Measurements from ENCODE around the gene PDCD2L. TPM values are rescaled to one million over a fixed set of nuclear protein-coding genes. Genes with fewer than 3 reads are reported as not detected.

PDCD2L gene
- total RNA-seq, 1 donor from 2014 or later = 12.5 TPM

DNA sequence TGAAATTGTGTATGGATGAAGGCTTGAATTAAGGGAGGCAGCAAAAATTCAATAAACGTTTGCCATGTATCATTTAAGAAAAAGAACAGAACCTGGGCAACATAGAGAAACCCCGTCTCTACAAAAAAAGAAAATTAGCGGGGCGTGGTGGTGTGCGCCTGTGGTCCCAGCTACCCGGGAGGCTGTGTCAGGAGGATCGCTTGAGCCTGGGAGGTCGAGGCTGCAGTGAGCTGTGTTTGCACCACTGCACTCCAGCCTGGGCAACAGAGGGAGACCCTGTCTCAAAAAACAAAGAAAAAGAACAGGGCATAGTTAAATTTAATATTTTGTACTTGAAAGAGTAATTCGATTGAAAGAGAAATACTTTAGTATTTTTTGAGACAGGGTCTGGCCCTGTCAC is 25.4 kb downstream of the PDCD2L start:
- peak overlapping the region; percentile 98 for H3K4me3 Mint-ChIP-seq
- H3K9me3 Mint-ChIP-seq = no peaks in the 10 kb centered on the region
- no peak for DNase-seq (ENCODE audit: low spot score in 2 of 2, unreplicated experiment in 2 of 2)
- H3K36me3 Mint-ChIP-seq = peaks cover 11% of the 10 kb centered on the region
- H3K27me3 Mint-ChIP-seq (ENCODE audit: low read depth) = no peaks in the 10 kb centered on the region
- peak overlapping the region; percentile 47 for H3K27ac Mint-ChIP-seq
- peaks cover 27% of the 10 kb centered on the region for H3K4me1 Mint-ChIP-seq
- TF ChIP-seq, protein P1, sequence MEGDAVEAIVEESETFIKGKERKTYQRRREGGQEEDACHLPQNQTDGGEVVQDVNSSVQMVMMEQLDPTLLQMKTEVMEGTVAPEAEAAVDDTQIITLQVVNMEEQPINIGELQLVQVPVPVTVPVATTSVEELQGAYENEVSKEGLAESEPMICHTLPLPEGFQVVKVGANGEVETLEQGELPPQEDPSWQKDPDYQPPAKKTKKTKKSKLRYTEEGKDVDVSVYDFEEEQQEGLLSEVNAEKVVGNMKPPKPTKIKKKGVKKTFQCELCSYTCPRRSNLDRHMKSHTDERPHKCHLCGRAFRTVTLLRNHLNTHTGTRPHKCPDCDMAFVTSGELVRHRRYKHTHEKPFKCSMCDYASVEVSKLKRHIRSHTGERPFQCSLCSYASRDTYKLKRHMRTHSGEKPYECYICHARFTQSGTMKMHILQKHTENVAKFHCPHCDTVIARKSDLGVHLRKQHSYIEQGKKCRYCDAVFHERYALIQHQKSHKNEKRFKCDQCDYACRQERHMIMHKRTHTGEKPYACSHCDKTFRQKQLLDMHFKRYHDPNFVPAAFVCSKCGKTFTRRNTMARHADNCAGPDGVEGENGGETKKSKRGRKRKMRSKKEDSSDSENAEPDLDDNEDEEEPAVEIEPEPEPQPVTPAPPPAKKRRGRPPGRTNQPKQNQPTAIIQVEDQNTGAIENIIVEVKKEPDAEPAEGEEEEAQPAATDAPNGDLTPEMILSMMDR (IDR thresholded peaks at IDR 0.05; ENCODE audit: unreplicated experiment) = no peak

DNA sequence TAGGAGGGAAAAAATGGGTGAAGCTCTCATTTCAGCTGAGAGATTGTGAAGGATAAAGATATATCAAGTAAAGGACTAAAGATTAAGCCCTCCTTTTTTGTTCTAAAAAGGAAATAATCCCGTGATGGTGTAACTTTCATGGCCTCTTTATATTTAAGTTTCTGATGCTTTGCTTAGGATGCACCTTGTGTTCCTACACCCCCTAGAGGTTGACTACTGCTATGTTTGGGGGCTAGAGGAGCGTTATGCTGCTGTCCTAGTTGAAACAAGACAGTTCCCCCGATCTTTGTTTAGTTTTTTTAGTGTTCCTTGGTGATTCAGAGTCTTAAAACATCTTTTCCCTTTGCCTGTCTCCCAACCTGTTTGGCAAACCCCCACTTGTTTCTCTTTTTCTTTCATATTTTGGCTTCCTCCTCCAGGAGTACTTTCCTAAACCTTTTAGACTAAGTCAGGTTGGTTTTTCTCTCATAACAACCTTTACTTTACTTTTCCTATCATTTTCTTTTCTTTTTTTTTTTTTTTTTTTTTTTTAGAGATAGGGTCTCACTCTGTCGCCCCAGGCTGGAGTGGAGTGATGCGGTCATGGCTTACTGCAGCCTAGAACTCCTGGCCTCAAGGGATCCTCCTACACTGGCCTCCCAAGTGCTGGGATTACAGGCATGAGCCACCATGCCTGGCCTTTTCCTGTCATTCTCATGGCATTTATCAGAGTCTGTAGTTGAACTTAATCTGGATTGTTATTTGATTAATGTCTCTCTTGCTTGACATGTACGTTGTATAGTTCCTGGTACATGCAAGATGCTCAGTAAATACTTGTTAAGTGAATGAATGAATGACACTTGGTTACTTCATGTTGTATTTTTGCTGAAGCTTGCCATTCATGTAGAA is 26.8 kb downstream of the PDCD2L start:
- no peaks in the 10 kb centered on the region for H3K9me3 Mint-ChIP-seq
- H3K27me3 Mint-ChIP-seq (ENCODE audit: low read depth) = no peaks in the 10 kb centered on the region
- TF ChIP-seq, protein P1 (IDR thresholded peaks at IDR 0.05; ENCODE audit: unreplicated experiment) = no peak
- peak overlapping the region; percentile 98 for H3K4me3 Mint-ChIP-seq
- no peak for DNase-seq (ENCODE audit: low spot score in 2 of 2, unreplicated experiment in 2 of 2)
- peaks cover 27% of the 10 kb centered on the region for H3K4me1 Mint-ChIP-seq
- peaks cover 16% of the 10 kb centered on the region for H3K36me3 Mint-ChIP-seq
- peak overlapping the region; percentile 72 for H3K27ac Mint-ChIP-seq

DNA sequence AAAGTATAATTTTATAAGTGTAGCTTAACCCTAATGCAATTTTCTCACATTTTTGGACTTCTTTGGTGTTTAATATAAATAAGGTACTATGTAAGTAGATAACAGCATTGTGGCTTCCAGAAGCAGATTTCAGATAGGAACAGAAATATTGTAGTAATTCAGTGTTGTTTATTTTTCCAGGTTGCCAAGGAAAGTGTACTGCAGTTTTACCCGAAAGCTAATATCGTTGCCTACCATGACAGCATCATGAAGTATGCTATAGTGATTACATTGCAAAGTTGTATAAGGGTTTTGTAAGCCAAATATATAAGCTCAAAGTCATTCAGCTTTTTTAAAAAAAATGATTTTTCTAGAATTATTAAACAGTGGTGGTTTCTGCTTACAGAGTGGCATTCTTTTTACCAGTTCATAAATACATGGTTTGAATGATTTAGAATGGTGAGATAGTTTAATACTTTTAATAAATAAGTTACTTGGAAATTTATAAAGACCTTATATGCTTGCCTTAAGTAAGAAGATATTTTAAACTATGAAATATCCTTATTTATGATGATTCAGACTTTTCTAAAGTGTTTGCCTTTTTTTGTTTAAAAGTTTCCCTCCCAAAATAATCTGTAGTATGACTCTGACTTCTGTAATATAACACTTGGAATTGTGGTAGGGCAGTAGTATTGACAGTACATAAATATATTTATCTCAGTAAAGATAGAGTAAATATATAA is 27.6 kb downstream of the PDCD2L start:
- Mint-ChIP-seq H3K36me3 (peaks cover 20% of the 10 kb centered on the region), H3K4me3 (no peak overlapping the region), H3K27ac (no peak overlapping the region), H3K9me3 (no peaks in the 10 kb centered on the region), H3K27me3 (ENCODE audit: low read depth) (no peaks in the 10 kb centered on the region), H3K4me1 (peaks cover 27% of the 10 kb centered on the region)
- no peak for DNase-seq (ENCODE audit: low spot score in 2 of 2, unreplicated experiment in 2 of 2)
- TF ChIP-seq, protein P1 (IDR thresholded peaks at IDR 0.05; ENCODE audit: unreplicated experiment) = no peak

DNA sequence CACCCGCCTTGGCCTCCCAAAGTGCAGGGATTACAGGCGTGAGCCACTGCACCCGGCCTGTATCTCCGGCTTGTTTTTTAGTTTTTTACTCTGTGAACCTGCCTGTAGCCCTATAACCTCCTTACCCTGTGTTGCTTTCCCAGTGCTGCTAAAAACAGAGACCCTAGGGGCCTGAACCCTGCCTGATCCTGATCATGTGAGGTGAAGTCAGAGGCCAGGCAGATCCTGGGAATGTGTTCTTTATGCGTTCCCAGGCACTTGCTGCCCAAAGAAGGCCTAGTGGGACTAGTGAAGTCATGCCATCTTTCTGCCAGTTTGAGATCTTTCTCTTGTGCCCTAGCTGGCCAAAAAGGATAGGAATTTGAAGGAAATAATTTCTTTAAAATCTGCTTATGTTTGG is 28.6 kb downstream of the PDCD2L start:
- Mint-ChIP-seq H3K27me3 (ENCODE audit: low read depth) (no peaks in the 10 kb centered on the region), H3K4me3 (no peak overlapping the region), H3K4me1 (peaks cover 26% of the 10 kb centered on the region), H3K27ac (peak overlapping the region; percentile 66), H3K9me3 (no peaks in the 10 kb centered on the region), H3K36me3 (peaks cover 24% of the 10 kb centered on the region)
- TF ChIP-seq, protein P1 (IDR thresholded peaks at IDR 0.05; ENCODE audit: unreplicated experiment) = no peak
- DNase-seq (ENCODE audit: low spot score in 2 of 2, unreplicated experiment in 2 of 2) = no peak

DNA sequence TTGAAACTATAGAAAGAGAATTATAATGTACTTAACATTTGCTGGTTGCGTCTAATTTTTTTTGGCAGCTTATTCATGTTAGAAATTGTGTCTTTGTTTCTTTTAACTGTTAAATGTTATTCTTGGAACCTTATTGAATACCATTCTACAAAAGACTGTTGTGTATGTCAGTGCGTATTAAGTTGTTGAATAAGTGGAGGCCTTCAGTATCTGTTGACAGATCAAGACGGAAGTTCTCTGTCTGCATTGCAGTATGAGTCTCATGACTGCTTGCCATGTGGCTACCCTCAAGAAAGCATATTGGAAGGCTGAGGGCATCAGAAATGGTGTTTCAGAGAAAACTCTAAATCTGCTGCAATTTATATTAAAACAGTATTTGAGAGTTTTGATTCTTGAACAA is 32.5 kb downstream of the PDCD2L start:
- Mint-ChIP-seq H3K36me3 (peaks cover 39% of the 10 kb centered on the region), H3K4me3 (no peak overlapping the region), H3K9me3 (no peaks in the 10 kb centered on the region), H3K27ac (no peak overlapping the region), H3K27me3 (ENCODE audit: low read depth) (no peaks in the 10 kb centered on the region), H3K4me1 (no peaks in the 10 kb centered on the region)
- TF ChIP-seq, protein P1 (IDR thresholded peaks at IDR 0.05; ENCODE audit: unreplicated experiment) = no peak
- DNase-seq (ENCODE audit: low spot score in 2 of 2, unreplicated experiment in 2 of 2) = no peak
